Measurements from ENCODE around the gene DHRS12.

The DHRS12 gene

GRCh38 chr13:51811920-51812451 is 8.0 kb upstream of the DHRS12 start:
- no peak for DNase-seq (ENCODE audit: low read depth)
- TF ChIP-seq CTCF (IDR thresholded peaks at IDR 0.05; ENCODE audit: control insufficient read depth, insufficient read depth, low read depth, low read length, missing control alignments) = no peak
- no peak overlapping the region for H3K4me3 ChIP-seq (ENCODE audit: control insufficient read depth, low read depth, low read length)

- no peak overlapping the region for H3K4me3 ChIP-seq (ENCODE audit: control insufficient read depth, low read depth, low read length)
- TF ChIP-seq CTCF (IDR thresholded peaks at IDR 0.05; ENCODE audit: control insufficient read depth, insufficient read depth, low read depth, low read length, missing control alignments) = no peak
- DNase-seq (ENCODE audit: low read depth) = no peak
Observed at GRCh38 chr13:51811046-51811445, 7.1 kb upstream of the DHRS12 start.

- DNase-seq (ENCODE audit: low read depth) = no peak
- no peak overlapping the region for H3K4me3 ChIP-seq (ENCODE audit: control insufficient read depth, low read depth, low read length)
- TF ChIP-seq CTCF (IDR thresholded peaks at IDR 0.05; ENCODE audit: control insufficient read depth, insufficient read depth, low read depth, low read length, missing control alignments) = no peak
Observed at GRCh38 chr13:51808811-51809210, 4.8 kb upstream of the DHRS12 start.

- no peak overlapping the region for H3K4me3 ChIP-seq (ENCODE audit: control insufficient read depth, low read depth, low read length)
- no peak for TF ChIP-seq CTCF (IDR thresholded peaks at IDR 0.05; ENCODE audit: control insufficient read depth, insufficient read depth, low read depth, low read length, missing control alignments)
- DNase-seq (ENCODE audit: low read depth) = no peak
Observed at GRCh38 chr13:51807041-51807440, 3.1 kb upstream of the DHRS12 start.

GRCh38 chr13:51806566-51806965 is 2.6 kb upstream of the DHRS12 start:
- DNase-seq (ENCODE audit: low read depth) = no peak

GRCh38 chr13:51805925-51806324 is 2.0 kb upstream of the DHRS12 start:
- H3K4me3 ChIP-seq (ENCODE audit: control insufficient read depth, low read depth, low read length) = no peak overlapping the region
- no peak for TF ChIP-seq CTCF (IDR thresholded peaks at IDR 0.05; ENCODE audit: control insufficient read depth, insufficient read depth, low read depth, low read length, missing control alignments)
- no peak for DNase-seq (ENCODE audit: low read depth)

More at GRCh38 chr13:51806566-51806965, 2.6 kb upstream of the DHRS12 start:
- TF ChIP-seq CTCF (IDR thresholded peaks at IDR 0.05; ENCODE audit: control insufficient read depth, insufficient read depth, low read depth, low read length, missing control alignments) = no peak
- H3K4me3 ChIP-seq (ENCODE audit: control insufficient read depth, low read depth, low read length) = no peak overlapping the region

- H3K4me3 ChIP-seq (ENCODE audit: control insufficient read depth, low read depth, low read length) = no peak overlapping the region
- no peak for TF ChIP-seq CTCF (IDR thresholded peaks at IDR 0.05; ENCODE audit: control insufficient read depth, insufficient read depth, low read depth, low read length, missing control alignments)
- no peak for DNase-seq (ENCODE audit: low read depth)
Observed at GRCh38 chr13:51805313-51805712, 1.4 kb upstream of the DHRS12 start.
